HL-60 (cell line): ENCODE measurements around the gene LRFN5.

Source experiments
- DNase-seq, 2 experiments: peaks; one replicate each; pipeline ENCODE4 v3.0.0-alpha.2; 2010 to 2020; ENCODE audit warnings: low read depth in 1 of 2, low spot score in 1 of 2
- H3K27ac ChIP-seq: fragments of 250-450 bp; sonication (Bioruptor Pico); replicated peaks from 2 replicates; pipeline ENCODE4 v1.5.1; 2020; ENCODE audit warnings: mild to moderate bottlenecking, moderate library complexity
- H3K27me3 ChIP-seq: fragments of 250-450 bp; sonication (Bioruptor Pico); 2 replicates; pipeline ENCODE4 v1.5.1; 2021; ENCODE audit warnings: mild to moderate bottlenecking, moderate library complexity; ENCODE audit not compliant: insufficient read depth, poor library complexity, severe bottlenecking
- H3K4me3 ChIP-seq: replicated peaks from 2 replicates; pipeline ENCODE4 v1.5.1; 2011; ENCODE audit warnings: mild to moderate bottlenecking, control low read depth, low read length; ENCODE audit not compliant: insufficient read depth
- CTCF ChIP-seq: IDR thresholded peaks from one replicate; pipeline ENCODE4 v1.5.1; 2011; ENCODE audit warnings: low read length, control low read depth, inconsistent platforms; ENCODE audit not compliant: insufficient read depth
- GABPA ChIP-seq: IDR thresholded peaks from 2 replicates; pipeline ENCODE4 v1.6.1; 2012; ENCODE audit warnings: low read depth
- POLR2AphosphoS5 ChIP-seq: IDR thresholded peaks from 2 replicates; pipeline ENCODE4 v1.6.1; 2012; ENCODE audit warnings: low read depth
- REST ChIP-seq: IDR thresholded peaks from 2 replicates; pipeline ENCODE4 v1.6.1; 2012; ENCODE audit warnings: low read depth; ENCODE audit not compliant: insufficient replicate concordance
- SPI1 ChIP-seq: IDR thresholded peaks from 2 replicates; pipeline ENCODE4 v1.6.1; 2012; ENCODE audit warnings: low read depth, mild to moderate bottlenecking, borderline replicate concordance

LRFN5 gene

DNA sequence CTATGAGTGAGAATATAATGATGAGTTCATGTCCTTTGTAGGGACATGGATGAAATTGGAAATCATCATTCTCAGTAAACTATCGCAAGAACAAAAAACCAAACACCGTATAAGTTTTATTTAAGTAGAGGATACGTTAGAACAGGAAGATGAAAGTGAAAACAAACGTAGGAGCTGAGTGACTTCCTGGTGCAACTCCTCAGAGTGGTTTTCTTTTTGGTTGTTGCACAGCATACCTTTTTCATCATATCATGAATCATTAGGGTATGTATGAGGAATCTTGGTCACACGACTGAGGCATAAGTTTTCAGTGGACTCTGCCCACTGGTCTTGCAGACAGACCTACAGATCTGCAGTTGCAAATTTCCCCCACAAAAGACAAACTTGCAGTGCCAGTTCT lies 199.0 kb downstream of the LRFN5 start:
- no peaks in the 10 kb centered on the region for H3K27me3 ChIP-seq
- TF ChIP-seq CTCF (no peak), REST (no peak), GABPA (no peak), SPI1 (no peak), POLR2AphosphoS5 (no peak)
- H3K27ac ChIP-seq, result no peak overlapping the region
- no peak for DNase-seq
- H3K4me3 ChIP-seq, result no peak overlapping the region

DNA sequence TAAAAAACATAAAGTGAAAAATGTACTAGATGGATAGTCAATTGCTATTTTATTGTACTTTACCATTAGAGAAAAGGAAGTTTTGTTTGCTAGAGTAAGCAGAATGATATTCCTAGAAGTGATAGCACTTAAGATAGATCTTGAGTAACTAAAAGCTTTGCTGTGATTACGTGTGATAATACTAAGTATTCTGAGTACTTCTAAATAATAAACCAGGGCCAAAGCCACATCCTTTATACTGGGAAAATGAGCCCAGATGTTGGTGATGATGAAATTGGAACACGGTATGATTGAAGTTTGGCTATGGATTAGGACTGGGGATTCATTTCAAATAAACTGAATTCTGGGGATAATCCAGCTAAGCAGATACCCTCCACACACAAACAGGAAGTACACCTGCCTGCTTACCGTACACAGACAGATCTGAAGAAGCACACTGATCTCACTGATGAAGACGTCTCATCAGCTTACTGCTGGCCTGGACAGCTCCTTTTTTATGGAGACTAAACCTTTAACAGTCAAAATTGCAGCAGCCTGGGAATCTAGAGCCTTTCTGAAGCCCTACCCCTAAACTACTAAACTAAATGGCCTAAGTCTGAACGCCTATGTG lies 199.8 kb downstream of the LRFN5 start:
- Histone ChIP-seq H3K4me3 (no peak overlapping the region), H3K27me3 (no peaks in the 10 kb centered on the region), H3K27ac (no peak overlapping the region)
- DNase-seq, result no peak
- no peak for TF ChIP-seq CTCF
- TF ChIP-seq GABPA, result no peak
- TF ChIP-seq SPI1, result no peak
- TF ChIP-seq REST, result no peak
- no peak for TF ChIP-seq POLR2AphosphoS5

DNA sequence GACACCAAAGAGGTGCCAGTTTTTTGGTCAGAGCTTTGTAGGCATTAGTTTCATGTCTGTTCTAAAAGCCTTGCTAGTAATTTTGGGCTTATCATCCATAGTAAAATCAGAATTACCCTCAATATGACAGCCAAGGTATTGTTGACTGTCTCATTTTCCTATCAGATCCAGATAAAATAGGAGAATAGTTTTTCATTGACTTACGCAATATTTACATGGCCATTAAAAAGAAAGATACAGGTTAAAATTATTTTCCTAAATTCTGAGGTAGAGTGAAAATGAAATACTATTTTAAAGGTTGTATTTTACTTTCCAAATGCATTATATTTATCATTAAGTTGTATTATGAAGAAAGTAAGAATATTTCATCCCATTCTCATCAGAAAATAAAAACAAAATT lies 203.7 kb downstream of the LRFN5 start:
- TF ChIP-seq REST (no peak), SPI1 (no peak), GABPA (no peak), POLR2AphosphoS5 (no peak)
- no peak overlapping the region for H3K27ac ChIP-seq
- no peak for DNase-seq
- H3K4me3 ChIP-seq, result no peak overlapping the region
- no peaks in the 10 kb centered on the region for H3K27me3 ChIP-seq
